ENCODE measurements around the gene RSBN1.

DNA sequence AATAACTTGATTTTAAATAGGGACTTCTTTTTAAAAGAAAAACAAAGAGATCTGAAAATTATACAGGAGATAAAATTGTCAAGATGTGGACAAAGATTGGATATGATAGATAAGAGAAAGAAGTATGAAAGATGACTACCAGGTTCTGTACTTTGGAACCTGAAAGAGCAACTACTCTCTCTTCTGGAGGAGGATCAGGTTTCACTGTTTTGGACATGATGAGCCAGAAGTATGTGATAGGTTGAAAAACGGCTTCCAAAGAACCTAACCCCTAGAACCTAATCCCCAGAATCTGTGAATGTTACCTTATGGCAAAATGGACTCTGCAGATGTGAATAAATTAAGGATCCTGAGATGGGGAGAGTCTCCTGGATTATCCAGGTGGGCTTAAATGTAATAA, 26.2 kb downstream of the RSBN1 start:
- TF ChIP-seq, protein P1, sequence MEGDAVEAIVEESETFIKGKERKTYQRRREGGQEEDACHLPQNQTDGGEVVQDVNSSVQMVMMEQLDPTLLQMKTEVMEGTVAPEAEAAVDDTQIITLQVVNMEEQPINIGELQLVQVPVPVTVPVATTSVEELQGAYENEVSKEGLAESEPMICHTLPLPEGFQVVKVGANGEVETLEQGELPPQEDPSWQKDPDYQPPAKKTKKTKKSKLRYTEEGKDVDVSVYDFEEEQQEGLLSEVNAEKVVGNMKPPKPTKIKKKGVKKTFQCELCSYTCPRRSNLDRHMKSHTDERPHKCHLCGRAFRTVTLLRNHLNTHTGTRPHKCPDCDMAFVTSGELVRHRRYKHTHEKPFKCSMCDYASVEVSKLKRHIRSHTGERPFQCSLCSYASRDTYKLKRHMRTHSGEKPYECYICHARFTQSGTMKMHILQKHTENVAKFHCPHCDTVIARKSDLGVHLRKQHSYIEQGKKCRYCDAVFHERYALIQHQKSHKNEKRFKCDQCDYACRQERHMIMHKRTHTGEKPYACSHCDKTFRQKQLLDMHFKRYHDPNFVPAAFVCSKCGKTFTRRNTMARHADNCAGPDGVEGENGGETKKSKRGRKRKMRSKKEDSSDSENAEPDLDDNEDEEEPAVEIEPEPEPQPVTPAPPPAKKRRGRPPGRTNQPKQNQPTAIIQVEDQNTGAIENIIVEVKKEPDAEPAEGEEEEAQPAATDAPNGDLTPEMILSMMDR (IDR thresholded peaks at IDR 0.05), result no peak
- TF ChIP-seq, protein P2, sequence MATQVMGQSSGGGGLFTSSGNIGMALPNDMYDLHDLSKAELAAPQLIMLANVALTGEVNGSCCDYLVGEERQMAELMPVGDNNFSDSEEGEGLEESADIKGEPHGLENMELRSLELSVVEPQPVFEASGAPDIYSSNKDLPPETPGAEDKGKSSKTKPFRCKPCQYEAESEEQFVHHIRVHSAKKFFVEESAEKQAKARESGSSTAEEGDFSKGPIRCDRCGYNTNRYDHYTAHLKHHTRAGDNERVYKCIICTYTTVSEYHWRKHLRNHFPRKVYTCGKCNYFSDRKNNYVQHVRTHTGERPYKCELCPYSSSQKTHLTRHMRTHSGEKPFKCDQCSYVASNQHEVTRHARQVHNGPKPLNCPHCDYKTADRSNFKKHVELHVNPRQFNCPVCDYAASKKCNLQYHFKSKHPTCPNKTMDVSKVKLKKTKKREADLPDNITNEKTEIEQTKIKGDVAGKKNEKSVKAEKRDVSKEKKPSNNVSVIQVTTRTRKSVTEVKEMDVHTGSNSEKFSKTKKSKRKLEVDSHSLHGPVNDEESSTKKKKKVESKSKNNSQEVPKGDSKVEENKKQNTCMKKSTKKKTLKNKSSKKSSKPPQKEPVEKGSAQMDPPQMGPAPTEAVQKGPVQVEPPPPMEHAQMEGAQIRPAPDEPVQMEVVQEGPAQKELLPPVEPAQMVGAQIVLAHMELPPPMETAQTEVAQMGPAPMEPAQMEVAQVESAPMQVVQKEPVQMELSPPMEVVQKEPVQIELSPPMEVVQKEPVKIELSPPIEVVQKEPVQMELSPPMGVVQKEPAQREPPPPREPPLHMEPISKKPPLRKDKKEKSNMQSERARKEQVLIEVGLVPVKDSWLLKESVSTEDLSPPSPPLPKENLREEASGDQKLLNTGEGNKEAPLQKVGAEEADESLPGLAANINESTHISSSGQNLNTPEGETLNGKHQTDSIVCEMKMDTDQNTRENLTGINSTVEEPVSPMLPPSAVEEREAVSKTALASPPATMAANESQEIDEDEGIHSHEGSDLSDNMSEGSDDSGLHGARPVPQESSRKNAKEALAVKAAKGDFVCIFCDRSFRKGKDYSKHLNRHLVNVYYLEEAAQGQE (IDR thresholded peaks at IDR 0.05; ENCODE audit: insufficient read depth in 1 of 2, low read depth in 2 of 2, low read length in 1 of 2), result no peak
- no peak for TF ChIP-seq POLR2AphosphoS5 (IDR thresholded peaks at IDR 0.05; ENCODE audit: low read depth, low read length)
- TF ChIP-seq TCF7L2 (IDR thresholded peaks at IDR 0.05; ENCODE audit: low read depth, low read length), result no peak
- TF ChIP-seq SIN3A (IDR thresholded peaks at IDR 0.05; ENCODE audit: borderline replicate concordance, insufficient read depth, low read depth, low read length), result no peak
